ENCODE results near the gene ZNF726.
"Not testable (repeated sequence)": the region's sequence is repeated elsewhere in the genome, so short reads cannot be mapped to it uniquely, and the experiment has no call there.

ZNF726 gene

DNA sequence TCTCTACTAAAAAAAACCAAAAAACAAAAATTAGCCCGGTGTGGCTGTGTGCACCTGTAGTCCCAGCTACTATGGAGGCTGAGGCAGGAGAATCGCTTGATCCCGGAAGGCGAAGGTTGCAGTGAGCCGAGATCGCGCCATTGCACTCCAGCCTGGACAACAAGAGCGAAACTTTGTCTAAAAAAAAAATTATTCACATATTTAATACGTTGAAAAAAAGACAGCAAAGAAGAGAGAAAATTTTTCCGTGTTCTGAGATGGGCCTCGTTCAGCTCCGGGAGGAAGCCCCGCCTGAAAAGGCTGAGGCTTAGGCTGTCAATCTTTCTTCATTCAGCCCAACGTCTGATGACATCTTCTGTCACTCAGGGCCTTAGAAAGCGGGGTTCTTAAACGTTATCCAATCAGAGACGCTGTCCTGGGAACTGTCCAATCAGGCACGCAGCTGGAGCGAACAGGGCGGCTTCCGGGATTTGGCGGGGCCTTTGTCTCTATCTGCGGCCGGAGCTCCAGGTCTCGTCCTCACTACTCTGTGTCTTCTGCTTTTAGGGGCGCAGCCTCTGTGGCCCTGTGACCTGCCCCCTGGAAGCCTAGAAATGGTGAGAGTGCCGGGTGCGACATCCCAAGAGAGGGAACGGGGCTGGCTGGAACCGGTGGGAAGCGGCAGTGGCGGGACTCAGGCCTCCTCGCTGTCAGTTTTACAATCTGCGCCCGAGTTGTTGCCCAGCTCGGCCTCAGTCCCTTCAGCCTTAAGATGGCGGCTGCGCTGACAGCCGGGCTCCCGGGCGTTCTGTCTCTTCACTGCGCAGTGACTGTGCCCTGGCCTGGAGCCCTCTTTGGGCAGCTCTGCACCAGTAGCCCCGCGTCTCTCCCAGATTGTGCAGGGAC is at the start of gene ZNF726:
ZNF726 (plus strand) TSS at position 485 of the 885 bp plus-strand sequence; CDS start at position 594, 109 bp downstream.
- no peak for DNase-seq

DNA sequence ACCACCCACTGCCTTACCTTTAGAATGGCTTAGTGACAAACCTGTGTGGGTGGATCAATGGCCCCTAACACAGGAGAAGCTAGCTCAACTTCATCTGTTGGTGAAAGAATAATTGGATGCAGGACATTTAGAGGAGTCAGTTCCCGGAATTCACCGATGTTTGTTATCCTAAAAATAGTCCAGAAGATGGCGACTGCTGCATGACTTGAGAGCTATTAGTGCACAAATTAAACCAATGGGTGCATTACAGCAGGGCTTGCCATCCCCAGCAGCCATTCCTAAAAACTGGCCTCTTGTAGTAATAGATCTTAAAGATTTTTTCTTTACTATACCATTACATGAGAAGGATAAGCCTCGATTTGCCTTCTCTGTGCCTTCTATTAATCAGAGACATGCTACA is 46.8 kb upstream of the ZNF726 start:
- no peak for DNase-seq

DNA sequence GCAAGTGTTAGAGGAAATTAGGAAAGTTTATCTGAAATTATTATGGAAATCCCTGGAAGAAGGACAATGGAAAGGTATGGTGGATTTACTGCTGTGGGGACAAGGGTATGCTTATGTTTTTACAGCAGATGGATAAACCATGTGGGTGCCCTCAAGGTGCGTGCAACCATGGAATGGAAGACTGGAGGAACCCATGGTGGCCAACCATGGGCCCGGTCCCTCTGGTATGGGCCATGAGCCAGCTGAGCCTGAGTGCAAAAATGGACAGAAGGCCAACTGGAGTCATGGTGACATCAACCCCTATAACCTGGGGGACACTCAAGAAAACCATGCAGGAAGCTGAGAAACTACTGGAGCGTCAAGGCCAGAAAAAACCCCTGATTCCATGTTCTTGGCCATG is 46.1 kb upstream of the ZNF726 start:
- no peak for DNase-seq

DNA sequence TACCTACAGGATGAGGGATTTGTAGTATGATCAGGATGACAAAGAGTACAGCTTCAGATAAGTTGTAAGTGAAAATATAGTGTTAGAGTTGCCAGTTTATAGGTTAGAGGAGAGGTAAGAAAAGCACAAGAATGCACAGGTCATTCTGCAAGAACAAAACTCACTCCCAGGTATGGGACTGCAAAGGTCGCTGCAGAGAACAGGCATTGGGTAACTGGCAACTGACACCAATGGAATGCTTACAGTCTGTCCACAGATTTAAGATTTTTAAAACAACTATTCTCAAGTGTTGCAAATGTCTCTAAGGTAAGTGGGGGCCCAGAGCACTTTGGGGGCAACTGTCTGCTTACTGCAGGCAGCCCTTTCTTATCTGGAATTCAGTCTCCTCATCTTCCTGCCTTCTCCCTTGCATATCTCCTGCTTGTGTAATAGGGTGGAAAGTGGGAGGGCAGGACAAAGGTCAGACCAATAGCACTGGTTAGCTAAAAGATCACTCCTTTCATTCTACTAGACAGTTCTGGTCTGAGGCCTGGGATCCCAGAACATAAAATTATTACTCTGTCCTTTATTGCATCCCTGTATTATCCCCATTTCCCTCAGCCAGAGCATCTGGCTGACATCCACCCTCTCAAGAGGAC is 42.3 kb upstream of the ZNF726 start:
- DNase-seq: no peak

DNA sequence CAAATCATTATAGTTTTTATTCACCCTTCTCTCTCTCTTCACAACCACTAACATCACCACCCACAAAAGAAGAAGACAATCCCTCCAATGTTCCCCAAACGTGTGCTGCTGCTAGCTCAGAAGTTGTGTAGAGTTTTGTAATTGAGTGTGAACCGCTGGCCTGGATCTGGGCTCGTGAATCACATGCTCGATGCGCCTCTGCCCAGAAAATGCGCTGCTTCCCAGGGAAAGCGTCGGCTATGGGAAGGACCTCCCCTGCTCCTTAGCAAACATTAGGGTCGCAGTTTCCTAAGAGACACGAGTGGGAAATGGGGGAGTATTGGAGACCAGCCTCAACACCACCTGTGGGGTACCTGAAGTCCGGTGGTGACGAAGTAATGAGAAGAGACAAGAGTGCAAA is 38.4 kb upstream of the ZNF726 start:
- no peak for DNase-seq

DNA sequence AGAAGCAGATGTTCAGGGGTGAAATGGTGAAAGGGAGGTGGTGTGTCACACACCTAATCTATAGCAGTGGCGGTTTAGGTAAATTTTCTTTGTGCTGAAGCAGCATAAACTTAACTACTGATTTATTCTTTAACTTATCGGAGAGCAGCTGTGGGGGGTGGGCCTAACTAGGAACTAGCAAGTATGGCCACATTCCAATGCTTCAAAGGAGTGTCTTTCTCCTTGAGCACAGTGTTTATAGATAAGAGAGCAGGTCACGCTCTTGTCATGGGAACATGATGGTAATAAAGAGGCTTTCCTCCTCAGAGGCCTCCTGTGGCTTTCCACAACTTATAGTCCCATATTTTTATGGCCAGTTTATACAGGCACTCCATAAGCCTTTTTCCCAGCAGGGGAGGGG is 37.9 kb upstream of the ZNF726 start:
- DNase-seq: not testable (repeated sequence)

DNA sequence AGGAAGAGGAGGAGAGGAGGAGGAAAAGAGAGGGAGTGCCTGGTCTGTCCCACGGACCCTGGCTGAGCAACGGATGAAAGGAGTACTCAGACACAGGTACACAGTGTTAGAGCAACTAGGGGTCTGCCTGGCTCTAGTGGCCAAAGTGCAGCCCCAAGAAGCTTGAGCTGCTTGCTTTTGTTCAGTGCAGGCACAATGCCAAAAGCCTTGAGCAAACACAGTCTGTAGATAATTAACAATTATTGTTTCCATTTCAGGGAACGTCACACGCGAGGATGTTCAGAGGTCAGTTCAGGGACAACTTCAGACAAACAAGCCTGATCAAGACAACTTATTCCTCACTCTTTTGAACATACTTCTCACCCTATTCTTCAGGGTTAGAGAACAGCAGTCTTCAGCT is 32.2 kb upstream of the ZNF726 start:
- no peak for DNase-seq

DNA sequence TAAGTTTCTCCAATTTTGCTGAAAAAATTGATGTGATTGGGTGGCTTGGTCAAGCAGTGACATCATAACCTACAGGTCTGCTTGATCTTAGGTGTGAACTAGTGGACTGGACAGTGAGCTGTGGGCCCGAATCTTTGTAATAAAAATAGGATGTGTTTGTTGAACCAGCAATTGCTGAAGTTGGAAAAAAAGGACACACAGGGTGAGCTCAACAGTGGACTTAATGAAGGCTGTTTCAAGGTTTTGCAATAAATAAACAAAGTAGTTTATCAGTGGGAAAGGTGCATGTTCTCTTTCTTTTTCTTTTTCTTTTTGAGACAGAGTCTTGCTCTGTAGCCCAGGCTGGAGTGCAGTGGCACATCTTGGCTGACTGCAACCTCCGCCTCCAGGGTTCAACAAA is 30.3 kb upstream of the ZNF726 start:
- DNase-seq: no peak

DNA sequence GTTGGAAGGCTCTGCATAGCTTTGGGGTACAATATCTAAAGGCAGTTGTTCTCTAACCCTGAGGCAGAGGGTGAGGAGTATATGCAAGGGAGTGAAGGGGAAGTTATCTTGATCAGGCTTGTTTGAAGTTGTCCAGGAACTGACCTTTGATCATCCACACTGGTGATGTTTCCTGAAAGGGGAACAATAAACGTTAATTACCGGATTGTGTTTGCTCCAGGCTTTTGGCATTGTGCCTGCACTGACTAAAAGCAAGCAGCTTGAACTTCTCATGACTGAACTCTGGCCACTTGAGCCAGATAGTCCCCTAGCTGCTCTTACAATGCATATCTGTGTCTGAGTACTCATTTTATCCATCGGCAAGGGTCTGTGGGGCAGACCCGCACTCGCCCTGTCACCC is 27.0 kb upstream of the ZNF726 start:
- DNase-seq: no peak

DNA sequence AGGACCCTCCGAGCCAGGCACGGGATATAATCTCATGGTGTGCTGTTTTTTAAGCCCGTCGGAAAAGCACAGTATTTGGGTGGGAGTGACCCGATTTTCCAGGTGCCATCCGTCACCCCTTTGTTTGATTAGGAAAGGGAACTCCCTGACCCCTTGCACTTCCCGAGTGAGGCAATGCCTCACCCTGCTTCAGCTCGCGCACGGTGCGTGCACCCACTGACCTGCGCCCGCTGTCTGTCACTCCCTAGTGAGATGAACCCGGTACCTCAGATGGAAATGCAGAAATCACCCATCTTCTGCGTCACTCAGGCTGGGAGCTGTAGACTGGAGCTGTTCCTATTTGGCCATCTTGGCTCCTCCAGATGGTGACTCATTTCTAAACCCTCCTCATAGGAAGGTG is 18.6 kb upstream of the ZNF726 start:
- not testable (repeated sequence) for DNase-seq

DNA sequence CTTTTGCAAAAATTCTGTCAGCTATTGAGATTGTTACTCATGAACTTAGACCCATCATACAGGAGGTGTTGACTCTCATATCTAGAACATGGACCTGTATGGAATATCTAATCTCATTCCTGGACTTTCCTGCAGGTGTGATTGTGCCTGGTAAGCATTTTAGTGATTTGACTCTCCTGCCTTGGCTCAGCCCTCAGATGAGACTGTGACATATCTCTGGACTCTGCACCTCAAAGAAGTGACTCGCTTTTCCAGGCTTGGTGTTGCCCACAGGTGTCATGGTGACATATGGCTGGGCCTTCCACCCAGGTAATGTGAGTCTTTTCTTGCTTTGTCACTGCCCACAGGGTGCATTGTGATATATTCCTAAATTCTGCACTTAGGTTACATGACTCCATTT is 17.8 kb upstream of the ZNF726 start:
- no peak for DNase-seq

DNA sequence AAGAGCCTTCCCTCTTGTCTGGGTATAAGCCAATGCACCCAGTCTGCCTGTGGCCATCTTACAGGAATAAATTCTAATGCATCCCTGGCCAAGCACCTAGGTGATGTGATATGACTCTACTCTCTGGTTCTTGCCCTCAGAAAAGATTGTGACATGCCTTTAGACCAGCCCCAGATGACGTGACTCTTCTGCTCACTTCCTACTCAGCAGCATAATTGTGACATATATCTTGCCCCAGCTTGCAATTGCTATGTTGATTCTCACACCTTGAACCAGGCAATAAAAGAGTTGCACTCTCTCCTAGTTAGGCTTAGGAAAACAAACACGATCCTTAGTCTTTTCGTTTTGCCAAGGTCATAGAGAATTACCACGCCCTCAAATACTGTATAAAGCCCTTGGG is 13.3 kb upstream of the ZNF726 start:
- no peak for DNase-seq

DNA sequence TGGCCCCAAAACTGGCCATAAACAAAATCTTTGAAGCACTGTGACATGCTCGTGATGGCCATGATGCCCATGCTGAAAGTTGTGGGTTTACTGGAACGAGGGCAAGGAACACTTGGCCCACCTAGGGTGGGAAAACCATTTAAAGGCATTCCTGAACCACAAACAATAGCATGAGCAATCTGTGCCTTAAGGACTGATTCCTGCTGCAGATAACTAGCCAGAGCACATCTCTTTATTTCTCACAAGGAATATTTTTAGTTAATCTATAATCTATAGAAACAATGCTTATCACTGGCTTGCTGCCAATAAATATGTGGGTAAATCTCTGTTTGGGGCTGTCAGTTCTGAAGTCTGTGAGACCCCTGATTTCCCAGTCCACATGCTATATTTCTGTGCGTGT is 10.3 kb upstream of the ZNF726 start:
- DNase-seq: no peak

DNA sequence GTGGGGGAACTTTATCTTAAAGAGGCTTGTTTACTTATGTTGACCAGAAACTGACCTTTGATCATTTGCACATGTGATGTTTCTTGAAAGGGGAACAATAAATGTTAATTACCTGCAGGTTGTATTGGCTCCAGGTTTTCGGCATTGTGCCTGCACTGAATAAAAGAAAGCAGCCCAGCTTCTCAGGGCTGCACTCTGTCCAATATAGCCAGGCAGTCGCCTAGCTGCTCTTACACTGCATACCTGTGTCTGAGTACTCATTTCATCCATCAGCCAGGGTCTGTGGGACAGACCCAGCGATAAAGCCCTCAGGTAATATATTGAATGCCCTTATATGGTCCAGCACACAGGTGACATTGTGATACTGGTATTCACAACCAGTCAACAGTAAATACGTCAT is 8.9 kb upstream of the ZNF726 start:
- no peak for DNase-seq

DNA sequence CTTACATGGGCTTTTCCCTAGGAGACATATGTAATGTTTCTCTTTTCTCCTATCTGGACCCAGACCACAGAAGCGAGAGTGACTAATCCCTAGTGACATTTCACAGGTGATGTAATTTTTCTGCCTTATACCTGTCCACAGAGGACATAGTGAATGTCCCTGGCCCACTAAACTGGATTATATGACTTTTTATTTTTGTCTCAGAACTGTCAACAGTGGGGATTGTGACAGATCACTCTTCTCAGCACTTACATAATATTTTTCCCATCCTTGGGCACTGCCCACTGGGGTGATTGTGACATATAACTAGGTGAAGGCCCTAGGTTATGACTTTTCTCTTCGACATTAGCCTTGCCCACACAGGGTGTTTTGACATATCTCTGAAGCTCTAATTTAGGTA is 7.9 kb upstream of the ZNF726 start:
- no peak for DNase-seq

DNA sequence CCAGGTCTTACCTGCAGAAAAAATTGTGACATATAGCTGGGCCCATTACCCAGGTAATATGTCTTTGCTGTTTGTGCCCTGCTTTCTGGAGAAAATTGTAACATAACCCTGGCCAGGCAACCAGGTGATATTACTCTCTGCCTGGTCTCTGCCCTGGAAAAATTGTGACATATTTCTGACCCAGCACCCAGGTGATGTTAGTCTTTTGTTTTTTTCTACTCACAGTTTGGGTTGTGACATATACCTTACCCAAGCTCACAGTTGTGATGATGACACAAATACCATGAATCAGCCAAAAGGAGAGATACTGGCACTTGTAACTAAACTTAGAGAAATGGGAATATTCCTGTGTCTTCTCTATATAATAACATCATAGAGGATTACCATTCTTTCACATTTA is 6.5 kb upstream of the ZNF726 start:
- DNase-seq: no peak

DNA sequence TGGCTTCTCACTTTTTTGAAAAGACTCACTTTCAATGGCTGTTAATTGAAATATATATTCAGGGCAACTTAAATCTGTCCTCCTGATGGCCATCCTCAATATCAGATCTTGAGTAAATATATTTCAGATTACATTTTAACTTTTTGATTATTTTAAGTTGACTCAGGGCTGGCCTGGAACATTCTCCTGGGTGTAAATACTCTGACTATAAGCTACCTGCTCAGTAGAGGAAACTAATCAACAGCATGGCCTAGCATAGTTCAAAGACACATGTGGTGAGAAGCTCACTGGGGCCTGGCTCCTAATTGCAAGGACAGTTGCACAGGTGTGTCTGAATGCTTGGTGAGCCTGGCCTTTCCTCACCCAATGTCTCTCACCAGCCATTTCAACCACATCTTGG is 5.5 kb upstream of the ZNF726 start:
- DNase-seq: no peak

DNA sequence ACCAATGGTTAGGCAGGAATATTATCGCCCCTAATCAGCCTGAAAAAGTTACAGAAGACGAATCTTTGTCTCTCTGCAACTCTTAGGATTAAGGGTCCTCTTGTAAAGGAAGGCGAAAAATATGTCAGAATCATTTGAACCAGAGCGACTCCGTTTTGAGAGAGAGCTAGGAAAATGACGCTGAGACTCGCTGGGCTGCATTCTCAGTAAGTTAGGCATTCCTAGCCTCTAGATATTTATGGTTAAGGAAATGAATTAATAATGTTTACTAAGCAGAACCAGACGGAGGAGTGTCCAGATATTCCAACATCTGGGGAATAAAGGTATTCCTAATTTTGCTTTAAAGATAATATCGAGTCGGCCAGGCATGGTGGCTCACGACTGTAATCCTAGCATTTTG is 755 bp upstream of the ZNF726 start:
- no peak for DNase-seq

DNA sequence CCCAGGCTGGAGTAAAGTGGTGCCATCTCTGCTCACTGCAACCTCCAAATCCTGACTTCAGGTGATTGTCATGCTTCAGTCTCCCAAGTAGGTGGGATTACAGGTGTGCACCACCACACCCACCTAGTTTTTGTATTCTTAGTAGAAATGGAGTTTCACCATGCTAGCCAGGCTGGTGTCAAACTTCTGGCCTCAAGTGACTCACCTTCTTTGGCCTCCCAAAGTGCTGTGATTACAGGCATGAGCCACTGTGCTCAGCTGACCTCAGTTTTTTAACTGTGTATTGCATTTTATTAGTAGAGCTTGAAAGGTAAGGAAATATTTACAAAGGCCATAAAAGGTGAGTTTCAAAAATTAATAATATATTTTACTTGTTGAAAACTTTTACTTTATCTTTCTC is 2.3 kb downstream of the ZNF726 start:
- DNase-seq: no peak

DNA sequence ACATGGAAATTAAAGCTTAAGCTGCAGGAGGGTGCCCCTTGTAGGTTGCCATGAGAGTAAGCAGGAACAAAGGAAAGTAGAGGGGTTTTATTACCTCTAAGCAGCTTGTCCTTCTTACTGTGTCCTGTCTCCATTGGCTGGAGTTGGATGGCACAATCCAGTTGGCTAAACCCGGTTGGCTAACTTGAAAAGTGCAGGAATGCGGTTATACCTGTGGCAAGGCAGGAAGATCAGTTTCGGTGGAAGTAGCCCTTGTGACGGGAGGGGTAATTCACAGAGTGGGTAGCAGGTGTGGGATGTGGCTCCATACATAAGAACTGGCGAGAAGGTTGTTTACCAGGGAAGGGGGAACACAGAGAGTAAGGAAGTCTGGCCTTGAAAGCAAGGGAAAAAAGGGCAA is 3.2 kb downstream of the ZNF726 start:
- no peak for DNase-seq

DNA sequence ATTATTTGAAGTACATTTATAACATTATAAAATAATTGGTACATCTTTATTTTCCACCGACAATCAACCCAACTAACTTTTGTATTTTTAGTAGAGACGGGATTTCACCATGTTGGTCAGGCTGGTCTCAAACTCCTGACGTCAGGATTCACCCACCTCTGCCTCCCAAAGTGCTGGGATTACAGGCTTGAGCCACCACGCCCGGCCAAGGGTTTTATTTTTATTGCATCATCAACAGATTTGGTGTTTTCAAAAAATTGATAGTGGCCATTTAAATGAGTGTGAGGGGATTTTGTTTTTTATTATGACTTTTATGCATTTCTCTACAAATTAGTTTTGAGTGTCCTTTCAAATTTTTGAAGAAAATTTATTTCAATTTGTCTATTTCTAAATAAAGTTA is 10.6 kb downstream of the ZNF726 start:
- no peak for DNase-seq

DNA sequence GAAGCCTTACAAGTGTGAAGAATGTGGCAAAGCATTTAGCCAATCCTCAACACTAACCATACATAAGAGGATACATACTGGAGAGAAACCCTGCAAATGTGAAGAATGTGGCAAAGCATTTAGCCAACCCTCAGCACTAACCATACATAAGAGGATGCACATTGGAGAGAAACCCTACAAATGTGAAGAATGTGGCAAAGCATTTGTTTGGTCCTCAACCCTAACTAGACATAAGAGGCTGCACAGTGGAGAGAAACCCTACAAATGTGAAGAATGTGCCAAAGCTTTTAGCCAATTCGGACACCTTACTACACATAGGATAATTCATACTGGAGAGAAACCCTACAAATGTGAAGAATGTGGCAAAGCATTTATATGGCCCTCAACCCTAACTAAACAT is 18.2 kb downstream of the ZNF726 start:
- no peak for DNase-seq

DNA sequence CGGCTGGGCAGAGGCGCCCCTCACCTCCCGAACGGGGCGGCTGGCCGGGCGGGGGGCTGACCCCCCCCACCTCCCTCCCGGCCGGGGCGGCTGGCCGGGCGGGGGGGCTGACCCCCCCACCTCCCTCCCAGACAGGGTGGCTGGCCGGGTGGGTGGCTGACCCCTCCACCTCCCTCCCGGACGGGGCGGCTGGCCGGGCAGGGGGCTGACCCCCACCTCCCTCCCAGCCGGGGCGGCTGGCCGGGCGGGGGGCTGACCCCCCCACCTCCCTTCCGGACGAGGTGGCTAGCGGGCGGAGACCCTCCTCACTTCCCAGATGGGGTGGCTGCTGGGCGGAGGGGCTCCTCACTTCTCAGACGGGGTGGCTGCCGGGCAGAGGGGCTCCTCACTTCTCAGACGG is 22.3 kb downstream of the ZNF726 start:
- DNase-seq: not testable (repeated sequence)

DNA sequence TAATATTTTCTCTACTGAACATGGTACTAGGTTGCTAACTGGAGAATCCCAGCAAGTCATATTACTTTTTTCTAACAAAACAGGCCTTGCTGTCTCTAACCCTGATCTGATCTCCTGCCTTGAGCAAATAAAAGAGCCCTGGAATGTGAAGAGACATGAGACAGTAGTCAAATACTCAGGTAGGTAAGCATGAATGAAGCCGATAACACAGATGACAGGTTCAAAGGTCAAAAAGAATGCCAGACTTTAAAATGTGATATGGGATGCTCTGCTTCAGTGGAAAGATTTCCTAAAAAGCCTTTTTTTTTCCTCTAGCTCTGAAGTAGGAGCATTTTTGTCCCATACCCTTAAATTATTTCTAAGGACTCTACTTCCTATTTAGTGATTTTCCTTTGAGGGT is 28.7 kb downstream of the ZNF726 start:
- DNase-seq: no peak

DNA sequence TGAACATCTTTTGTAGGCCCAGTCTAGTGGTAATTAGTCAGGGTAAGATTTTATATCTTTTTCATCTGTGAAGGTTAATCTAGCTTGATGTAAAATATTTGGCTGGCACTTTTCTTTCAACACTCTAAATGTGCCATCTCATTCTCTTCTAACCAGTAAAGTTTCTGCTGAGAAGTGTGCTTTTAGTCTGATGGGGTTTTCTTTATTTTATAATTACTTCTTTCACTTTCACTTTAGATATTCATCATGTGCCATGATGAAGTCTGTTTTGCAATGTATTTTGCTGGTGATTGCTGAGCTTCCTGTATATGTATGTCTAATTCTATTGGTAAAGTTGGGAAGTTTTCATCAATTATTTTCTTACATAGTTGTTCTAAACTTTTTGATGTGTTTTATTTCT is 31.9 kb downstream of the ZNF726 start:
- no peak for DNase-seq
